LNCaP clone FGC (cell line): ENCODE data around the gene CELF4.

Experiments used
- DNase-seq: peaks from one replicate; pipeline ENCODE4 v3.0.0-alpha.2; 2011; ENCODE audit warnings: low read depth
- H3K4me3 ChIP-seq: 2 replicates; pipeline ENCODE4 v1.5.1; 2011; ENCODE audit warnings: mild to moderate bottlenecking, low read depth, low read length, control low read depth
- TF ChIP-seq, protein P1 (sequence below): IDR thresholded peaks from 2 replicates; pipeline ENCODE4 v1.5.1; 2012; ENCODE audit warnings: mild to moderate bottlenecking; ENCODE audit not compliant: control insufficient read depth, insufficient read depth; ENCODE audit errors: extremely low read depth

Gene CELF4

DNA sequence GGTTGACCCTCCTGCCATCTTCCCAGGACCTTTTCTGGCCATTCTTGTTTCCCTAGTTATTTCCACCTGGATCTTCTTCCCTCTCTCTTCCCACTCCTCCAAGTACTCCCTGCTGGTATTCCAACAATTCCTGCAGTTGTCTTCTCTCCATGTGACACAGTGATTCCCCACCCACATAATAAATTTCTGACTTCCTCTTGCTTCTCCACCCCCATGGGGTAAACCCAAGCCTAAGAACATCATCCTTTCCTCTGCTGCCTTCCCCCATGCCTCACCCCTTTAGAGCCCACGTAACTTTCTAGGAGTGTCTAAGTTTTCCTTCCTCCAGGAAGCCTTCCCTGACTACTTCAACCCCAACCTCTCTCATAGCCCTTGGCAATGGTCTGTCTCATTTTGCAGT, 72.6 kb downstream of the CELF4 start:
- DNase-seq: no peak
- TF ChIP-seq, protein P1, sequence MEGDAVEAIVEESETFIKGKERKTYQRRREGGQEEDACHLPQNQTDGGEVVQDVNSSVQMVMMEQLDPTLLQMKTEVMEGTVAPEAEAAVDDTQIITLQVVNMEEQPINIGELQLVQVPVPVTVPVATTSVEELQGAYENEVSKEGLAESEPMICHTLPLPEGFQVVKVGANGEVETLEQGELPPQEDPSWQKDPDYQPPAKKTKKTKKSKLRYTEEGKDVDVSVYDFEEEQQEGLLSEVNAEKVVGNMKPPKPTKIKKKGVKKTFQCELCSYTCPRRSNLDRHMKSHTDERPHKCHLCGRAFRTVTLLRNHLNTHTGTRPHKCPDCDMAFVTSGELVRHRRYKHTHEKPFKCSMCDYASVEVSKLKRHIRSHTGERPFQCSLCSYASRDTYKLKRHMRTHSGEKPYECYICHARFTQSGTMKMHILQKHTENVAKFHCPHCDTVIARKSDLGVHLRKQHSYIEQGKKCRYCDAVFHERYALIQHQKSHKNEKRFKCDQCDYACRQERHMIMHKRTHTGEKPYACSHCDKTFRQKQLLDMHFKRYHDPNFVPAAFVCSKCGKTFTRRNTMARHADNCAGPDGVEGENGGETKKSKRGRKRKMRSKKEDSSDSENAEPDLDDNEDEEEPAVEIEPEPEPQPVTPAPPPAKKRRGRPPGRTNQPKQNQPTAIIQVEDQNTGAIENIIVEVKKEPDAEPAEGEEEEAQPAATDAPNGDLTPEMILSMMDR: no peak

DNA sequence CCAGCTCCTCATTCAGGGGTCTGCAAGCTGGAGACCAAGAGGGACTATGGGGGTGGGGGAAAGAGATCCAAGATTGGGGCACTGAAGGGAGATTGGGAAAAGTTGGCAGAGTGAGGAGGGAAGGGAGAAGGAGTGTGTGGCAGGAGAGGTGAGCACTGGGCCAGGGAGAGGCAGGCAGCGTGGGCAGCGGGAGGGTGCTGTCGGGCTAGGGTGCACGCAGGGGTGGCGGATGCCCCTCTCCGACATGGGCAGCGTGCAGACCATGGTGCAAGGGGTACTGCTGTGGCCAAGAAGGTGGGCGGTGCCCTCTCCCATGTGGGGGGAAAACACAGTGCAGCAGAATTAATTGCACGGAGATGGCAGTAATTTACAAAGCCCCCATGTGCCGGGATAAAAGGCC, 74.1 kb downstream of the CELF4 start:
- TF ChIP-seq, protein P1: no peak
- no peak for DNase-seq

More for the DNA sequence above, 72.6 kb downstream of the CELF4 start:
- H3K4me3 ChIP-seq: no peak overlapping the region

DNA sequence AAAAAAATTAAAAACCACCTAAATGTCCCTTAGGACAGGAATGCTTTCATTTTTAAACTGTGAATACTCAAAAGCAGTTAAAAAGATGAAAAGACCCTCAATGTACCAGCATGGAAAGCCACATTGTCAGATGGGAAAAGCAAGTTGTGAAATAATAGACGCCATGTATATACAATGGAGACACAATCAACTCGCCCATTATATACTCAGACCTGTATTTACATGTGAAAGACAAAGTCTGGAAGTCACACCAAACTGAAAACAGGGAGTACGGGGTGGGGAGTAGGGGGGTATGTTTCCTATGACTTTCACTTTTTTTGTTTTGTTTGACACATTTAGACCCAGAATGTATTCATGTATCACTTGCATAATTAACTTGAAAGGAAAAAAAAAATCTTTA, 75.6 kb downstream of the CELF4 start:
- DNase-seq: no peak
- H3K4me3 ChIP-seq: no peak overlapping the region
- TF ChIP-seq, protein P1: no peak

More for the DNA sequence above, 74.1 kb downstream of the CELF4 start:
- H3K4me3 ChIP-seq: no peak overlapping the region

DNA sequence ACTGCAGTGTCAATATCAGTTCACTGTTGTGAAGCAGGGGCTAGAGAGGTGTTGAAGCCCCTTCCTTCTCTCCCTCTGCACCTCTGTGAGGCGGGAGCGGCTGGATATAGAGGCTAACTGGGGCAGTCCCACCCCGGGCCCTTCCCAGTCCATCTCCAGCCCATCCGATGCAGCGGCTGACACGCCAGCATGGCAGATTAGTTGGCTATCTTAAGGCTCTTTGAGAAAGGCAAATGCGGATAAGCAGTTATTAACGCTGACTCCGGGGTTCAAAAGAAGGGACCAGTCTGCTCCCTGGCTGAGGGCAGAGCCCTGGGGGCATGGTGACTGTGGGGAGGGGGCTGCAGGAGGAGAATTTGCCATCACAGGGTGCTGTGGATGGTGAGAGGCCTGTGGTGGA, 76.6 kb downstream of the CELF4 start:
- no peak for DNase-seq
- H3K4me3 ChIP-seq: no peak overlapping the region
- TF ChIP-seq, protein P1: no peak

DNA sequence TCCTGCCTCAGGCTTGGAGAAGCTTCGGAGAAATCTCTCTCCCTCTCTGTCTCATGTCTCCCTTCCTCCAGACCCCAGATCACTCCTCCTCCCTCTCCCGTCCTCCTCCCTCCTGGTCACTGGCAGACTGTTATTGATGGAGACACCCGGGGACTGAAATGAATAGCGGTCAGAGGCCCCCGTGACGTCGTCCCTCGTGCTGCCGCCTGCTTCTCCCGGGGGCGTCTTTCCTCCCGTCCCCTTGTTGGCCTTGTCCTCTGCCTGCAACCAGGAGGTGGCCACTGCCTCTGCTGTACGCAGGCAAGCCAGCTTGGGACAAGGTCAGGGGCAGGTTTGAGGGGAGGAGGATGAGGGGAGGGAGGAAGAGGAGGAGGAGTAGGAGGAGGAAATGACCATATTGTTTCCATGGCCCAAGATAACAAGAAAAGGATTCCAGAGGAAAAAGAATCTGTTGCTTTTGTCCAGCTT, 78.2 kb downstream of the CELF4 start:
- no peak for DNase-seq
- H3K4me3 ChIP-seq: no peak overlapping the region
- TF ChIP-seq, protein P1: no peak

DNA sequence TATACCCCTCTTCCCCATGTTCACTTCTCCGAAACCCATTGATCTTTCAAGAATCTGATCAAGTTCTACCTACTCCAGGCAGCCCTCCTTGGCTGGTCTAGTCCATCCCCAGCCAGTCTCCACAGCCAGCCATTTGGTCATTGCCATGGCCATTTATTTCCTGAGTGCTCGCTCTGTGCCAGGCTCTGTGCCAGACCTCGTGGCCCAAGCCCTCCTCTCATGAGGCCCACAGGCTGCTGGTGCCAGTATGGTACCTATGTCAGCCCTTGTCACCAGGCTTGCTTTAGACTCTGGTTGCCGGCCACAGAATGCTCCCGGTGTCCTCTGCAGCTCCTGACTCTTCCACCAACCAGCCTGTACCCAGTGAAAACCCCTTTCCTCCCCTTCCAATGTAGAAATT, 78.8 kb downstream of the CELF4 start:
- TF ChIP-seq, protein P1: no peak
- DNase-seq: no peak
- H3K4me3 ChIP-seq: no peak overlapping the region
